Karpas-422 (cell line): ENCODE measurements around the gene TMEM167A. TPM values are rescaled to one million over a fixed set of nuclear protein-coding genes. Genes with fewer than 3 reads are reported as not detected.

ENCODE experiments used
- small RNA-seq: library from RNA; depleted of rRNA; stranded (forward); fragments of <200 nt; gene quantifications from one replicate; pipeline ENCODE3, GENCODE V24; 2014
- total RNA-seq: library from RNA; depleted of rRNA; stranded (reverse); fragments of >200 nt; shearing (Covaris generic); gene quantifications from 2 replicates; pipeline ENCODE4 v1.2.3, GENCODE V29; 2014; ENCODE audit warnings: low replicate concordance; rRNA removed

The TMEM167A gene
- total RNA-seq, 1 experiment from 2014 or later: 94.9 TPM

Small RNAs within 50 kb of the gene (small RNA-seq; reads per million reads assigned to genes)
- gene SCARNA18: 6.8 reads per million, percentile 86 among the genes with 10 or more reads in this experiment

Other genes starting within 250 kb of the TMEM167A start
- gene XRCC4, start 153 bp upstream of the TMEM167A start, total RNA-seq: 14.8 and 22.2 TPM in 2 replicates